HepG2 (cell line): Measurements from ENCODE around the gene RBM26. TPM values are rescaled to one million over a fixed set of nuclear protein-coding genes. Genes with fewer than 3 reads are reported as not detected.

Source experiments
- AGO1 ChIP-seq: fragments of 200-400 bp; formaldehyde crosslinking; IDR thresholded peaks from 2 replicates; pipeline ENCODE4 v1.6.1; 2017; ENCODE audit warnings: mild to moderate bottlenecking, low read depth, low read length, moderate library complexity; ENCODE audit not compliant: poor library complexity, severe bottlenecking
- CCAR2 ChIP-seq: fragments of 200-400 bp; formaldehyde crosslinking; optimal IDR thresholded peaks from 2 replicates; pipeline ENCODE3; 2018; ENCODE audit warnings: low read depth, mild to moderate bottlenecking, low read length, moderate library complexity
- CEBPZ ChIP-seq: IDR thresholded peaks from 2 replicates; pipeline ENCODE4 v1.6.1; 2012; ENCODE audit warnings: low read length, improper control_type of control experiment
- CERS6 ChIP-seq: sonication (generic); formaldehyde crosslinking; IDR thresholded peaks from 2 replicates; pipeline ENCODE4 v1.5.0; 2020; ENCODE audit warnings: missing genetic modification reagents
- CREB1 ChIP-seq, 2 experiments: fragments of 450-650 bp in 1 of 2; IDR thresholded peaks; 2 replicates each; pipeline ENCODE4 v1.6.1; 2016 to 2017; ENCODE audit warnings: control low read depth in 1 of 2, mild to moderate bottlenecking in 1 of 2, missing compliant biosample characterization in 1 of 2, missing genetic modification characterization in 1 of 2
- E2F2 ChIP-seq: sonication (generic); formaldehyde crosslinking; IDR thresholded peaks from 2 replicates; pipeline ENCODE4 v1.4.0; 2020; ENCODE audit warnings: missing genetic modification reagents, borderline replicate concordance
- EED ChIP-seq: sonication (generic); formaldehyde crosslinking; IDR thresholded peaks from 2 replicates; pipeline ENCODE4 v1.5.0; 2020; ENCODE audit warnings: mild to moderate bottlenecking, missing genetic modification reagents
- EZH2 ChIP-seq: conservative IDR thresholded peaks from 2 replicates; pipeline ENCODE4 v1.6.1; 2012; ENCODE audit warnings: mild to moderate bottlenecking, low read depth, low read length, moderate library complexity
- FOXM1 ChIP-seq: sonication (generic); formaldehyde crosslinking; IDR thresholded peaks from 2 replicates; pipeline ENCODE4 v1.5.0; 2020; ENCODE audit warnings: missing genetic modification reagents
- MAX ChIP-seq: IDR thresholded peaks from 2 replicates; pipeline ENCODE4 v1.6.1; 2012; ENCODE audit warnings: inconsistent platforms
- MXD3 ChIP-seq: IDR thresholded peaks from 2 replicates; pipeline ENCODE4 v1.6.1; 2016; ENCODE audit warnings: mild to moderate bottlenecking, missing biosample characterization, missing genetic modification reagents
- NFE2L2 ChIP-seq: fragments of 150-350 bp; IDR thresholded peaks from 2 replicates; pipeline ENCODE4 v1.6.1; 2014; ENCODE audit warnings: low read length
- NFYC ChIP-seq: IDR thresholded peaks from 2 replicates; pipeline ENCODE4 v1.6.1; 2016; ENCODE audit warnings: missing genetic modification reagents, missing compliant biosample characterization
- POGZ ChIP-seq: sonication (generic); formaldehyde crosslinking; IDR thresholded peaks from 2 replicates; pipeline ENCODE4 v1.4.0; 2020; ENCODE audit warnings: mild to moderate bottlenecking, missing genetic modification reagents
- POLR2A ChIP-seq, 2 experiments: IDR thresholded peaks; 2 replicates each; pipeline ENCODE4 v1.6.1; 2011; ENCODE audit warnings: low read depth in 2 of 2, low read length in 2 of 2, mild to moderate bottlenecking in 1 of 2, moderate library complexity in 1 of 2; ENCODE audit not compliant: insufficient read depth in 1 of 2
- SMC3 ChIP-seq: IDR thresholded peaks from 2 replicates; pipeline ENCODE4 v1.6.1; 2011; ENCODE audit warnings: low read length, improper control_type of control experiment
- SRF ChIP-seq: IDR thresholded peaks from 2 replicates; pipeline ENCODE4 v1.6.1; 2011; ENCODE audit warnings: mild to moderate bottlenecking, low read depth, low read length, moderate library complexity
- SYNCRIP ChIP-seq: fragments of 200-400 bp; formaldehyde crosslinking; IDR thresholded peaks from 2 replicates; pipeline ENCODE4 v1.6.1; 2018; ENCODE audit warnings: mild to moderate bottlenecking, low read depth, low read length; ENCODE audit not compliant: insufficient read depth
- TRIM22 ChIP-seq: fragments of 450-650 bp; IDR thresholded peaks from 2 replicates; pipeline ENCODE4 v1.6.1; 2017
- ZFX ChIP-seq: sonication (generic); formaldehyde crosslinking; IDR thresholded peaks from 2 replicates; pipeline ENCODE4 v1.4.0; 2020; ENCODE audit warnings: mild to moderate bottlenecking, low read depth, missing genetic modification reagents, moderate library complexity
- ZNF556 ChIP-seq: sonication (generic); formaldehyde crosslinking; IDR thresholded peaks from 2 replicates; pipeline ENCODE4 v1.4.0; 2020; ENCODE audit warnings: mild to moderate bottlenecking, missing genetic modification reagents, borderline replicate concordance
- ZNF709 ChIP-seq: sonication (generic); formaldehyde crosslinking; IDR thresholded peaks from 2 replicates; pipeline ENCODE4 v1.5.0; 2020; ENCODE audit warnings: mild to moderate bottlenecking, missing genetic modification reagents
- polyA plus RNA-seq, 8 experiments: library from polyadenylated mRNA; depleted of rRNA in 3 of 8; stranded (reverse) in 7 of 8; unstranded in 1 of 8; fragments of >200 nt; fragmentation: Illumina TruSeq in 4 of 8; extraction: Trizol in 4 of 8; gene quantifications; 2 replicates each; pipeline versions ENCODE4 v1.2.1 to v1.2.3, GENCODE V29; 2011 to 2016; ENCODE audit warnings: low read depth in 4 of 8, missing spikeins in 1 of 8, mixed read lengths in 1 of 8; ENCODE audit not compliant: insufficient read depth in 1 of 8
- total RNA-seq, 5 experiments: library from RNA; depleted of rRNA; stranded (reverse); fragments of >200 nt; fragmentation: Illumina TruSeq; extraction: Trizol; gene quantifications; 2 replicates each; pipeline ENCODE4 v1.2.3, GENCODE V29; 2016; ENCODE audit warnings: low read depth in 1 of 5

Gene RBM26
- total and polyA plus RNA-seq, 2 of the 13 experiments (the other 11 are each of a cell fraction or from before 2014, with no cell fraction given), result 19.4 to 34.4 TPM

- TF ChIP-seq E2F2 (CRISPR knock-in tag) (peak; percentile 88; the same call in 1 of the 2 replicates), CCAR2 (no peak), TRIM22 (no peak), POLR2A (IDR thresholded peaks at IDR 0.05; ENCODE audit: insufficient read depth in 1 of 2, low read depth in 2 of 2, low read length in 2 of 2) (peak; percentile 87 to 94), EED (no peak; the same call in 1 of the 2 replicates), SRF (no peak), CEBPZ (no peak), NFE2L2 (no peak), MXD3 (CRISPR knock-in tag) (no peak), POGZ (CRISPR knock-in tag) (peak; percentile 84), AGO1 (peak; percentile 60), SMC3 (no peak), EZH2 (no peak), ZNF709 (CRISPR knock-in tag) (peak; percentile 83; the same call in 1 of the 2 replicates), CERS6 (CRISPR knock-in tag) (0 out of 2 replicates have a peak, but pooled peaks have one; percentile 29), SYNCRIP (no peak), NFYC (no peak), CREB1 (IDR thresholded peaks at IDR 0.05) (no peak), CREB1 (CRISPR knock-in tag; IDR thresholded peaks at IDR 0.05) (peak; percentile 57; the same call in 1 of the 2 replicates), ZNF556 (no peak), ZFX (CRISPR knock-in tag) (peak; percentile 92), FOXM1 (CRISPR knock-in tag) (no peak), MAX (peak; percentile 90)
These were observed at the start of gene RBM26 (continued) for GRCh38 chr13:79405831-79406596.
